Fibroblast of skin of right quadriceps (primary cell): ENCODE results near the gene MARCHF6.
A peak's percentile ranks its signal among the peaks of the same experiment; 100 is the strongest.
"Not testable (repeated sequence)": the region's sequence is repeated elsewhere in the genome, so short reads cannot be mapped to it uniquely, and the experiment has no call there.

ENCODE experiments used
- DNase-seq: peaks from one replicate; pipeline ENCODE4 v3.0.0-alpha.2; 2013

The MARCHF6 gene

GRCh38 chr5:10324518-10325370, 28.8 kb upstream of the MARCHF6 start:
- no peak for DNase-seq

DNA sequence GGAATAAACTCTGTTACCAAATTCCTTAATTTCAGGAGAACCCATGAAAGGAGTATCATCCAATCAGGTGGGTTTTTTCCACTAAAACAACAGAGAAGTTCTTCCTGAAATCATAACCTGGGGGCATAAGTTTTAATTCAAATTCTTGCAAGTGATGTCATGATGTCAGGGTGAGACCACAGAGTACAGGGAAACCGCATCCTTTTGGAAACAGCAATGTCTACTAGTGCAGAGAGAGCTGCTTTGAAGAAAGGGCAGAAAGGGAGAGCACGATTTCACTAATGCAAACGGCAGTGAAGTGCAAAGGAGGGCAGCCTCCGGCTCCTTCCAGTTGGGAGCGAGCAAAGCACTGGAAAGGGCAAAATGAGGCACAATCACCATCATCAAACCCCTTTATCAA, 25.2 kb upstream of the MARCHF6 start:
- peak; percentile 17 for DNase-seq

DNA sequence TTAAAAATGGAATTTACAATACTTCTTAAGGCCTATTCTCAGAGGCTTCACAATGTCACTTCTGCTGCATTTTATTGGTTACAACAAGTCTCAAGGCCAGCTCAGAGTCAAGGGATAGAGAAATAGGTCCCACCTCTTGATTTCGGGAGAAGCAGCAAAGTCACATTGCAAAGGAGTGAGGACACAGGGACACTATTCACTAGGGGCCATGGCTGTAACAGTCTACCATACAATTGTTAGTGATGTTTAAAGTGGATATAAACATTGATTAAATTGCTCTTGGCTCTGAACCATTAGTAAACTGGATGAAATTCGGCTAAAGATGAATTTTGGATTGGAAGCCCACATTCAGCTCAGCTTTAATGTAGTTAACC, 24.1 kb upstream of the MARCHF6 start:
- no peak for DNase-seq

DNA sequence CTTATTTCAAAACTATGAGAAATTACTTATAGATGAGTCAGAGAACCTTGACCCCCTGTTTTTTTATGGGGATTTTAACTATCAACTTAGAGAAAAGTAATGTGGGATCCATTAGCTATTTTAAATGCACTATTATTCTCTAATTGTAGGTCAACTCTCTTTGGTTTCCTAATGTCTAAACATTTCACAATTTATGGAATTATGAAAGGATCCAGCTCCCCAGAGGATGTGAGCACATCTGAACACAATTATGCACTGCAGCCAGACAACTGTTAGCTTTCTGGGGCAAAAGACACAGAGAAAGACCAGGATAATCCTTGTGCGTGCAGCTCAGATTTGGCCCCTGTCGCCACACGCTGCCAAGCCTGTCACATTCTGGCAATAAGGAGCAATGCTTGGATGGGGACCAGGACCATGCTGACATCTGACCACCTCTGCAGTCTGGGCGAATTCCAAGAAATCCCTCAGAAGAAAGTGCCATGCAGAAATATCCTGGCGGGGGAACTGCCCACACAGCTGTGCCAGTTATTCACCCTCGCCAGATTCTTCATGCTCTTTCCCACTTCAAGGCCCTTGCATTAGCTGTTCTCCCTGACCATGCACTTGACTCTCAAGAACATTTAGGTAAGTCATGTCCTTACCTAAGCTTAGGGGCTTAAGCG, 23.5 kb upstream of the MARCHF6 start:
- peak; percentile 94 for DNase-seq

GRCh38 chr5:10330511-10331230, 22.8 kb upstream of the MARCHF6 start:
- no peak for DNase-seq

- DNase-seq: peak; percentile 91
Observed at GRCh38 chr5:10331341-10331796, 22.1 kb upstream of the MARCHF6 start.

DNA sequence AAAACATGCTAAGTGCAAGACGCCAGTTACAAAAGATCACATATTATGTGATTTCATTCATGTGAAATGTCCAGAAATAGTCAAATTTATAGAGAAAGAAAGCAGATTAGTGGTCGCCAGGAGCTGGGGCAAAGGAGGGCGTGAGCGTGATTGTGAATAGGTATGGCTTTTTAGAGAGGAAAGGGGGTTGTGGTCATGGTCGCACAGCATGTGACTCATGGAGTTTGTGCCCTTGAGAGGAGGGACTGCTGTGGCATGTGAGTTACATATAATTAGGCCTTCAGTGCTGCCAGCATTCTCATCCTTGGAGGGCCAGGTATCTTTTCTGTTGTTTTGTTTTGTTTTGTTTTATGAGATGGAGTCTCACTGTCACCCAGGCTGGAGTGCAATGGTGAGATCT, 21.2 kb upstream of the MARCHF6 start:
- no peak for DNase-seq

GRCh38 chr5:10333154-10334006, 20.1 kb upstream of the MARCHF6 start:
- no peak for DNase-seq

GRCh38 chr5:10334831-10335230, 18.7 kb upstream of the MARCHF6 start:
- no peak for DNase-seq

DNA sequence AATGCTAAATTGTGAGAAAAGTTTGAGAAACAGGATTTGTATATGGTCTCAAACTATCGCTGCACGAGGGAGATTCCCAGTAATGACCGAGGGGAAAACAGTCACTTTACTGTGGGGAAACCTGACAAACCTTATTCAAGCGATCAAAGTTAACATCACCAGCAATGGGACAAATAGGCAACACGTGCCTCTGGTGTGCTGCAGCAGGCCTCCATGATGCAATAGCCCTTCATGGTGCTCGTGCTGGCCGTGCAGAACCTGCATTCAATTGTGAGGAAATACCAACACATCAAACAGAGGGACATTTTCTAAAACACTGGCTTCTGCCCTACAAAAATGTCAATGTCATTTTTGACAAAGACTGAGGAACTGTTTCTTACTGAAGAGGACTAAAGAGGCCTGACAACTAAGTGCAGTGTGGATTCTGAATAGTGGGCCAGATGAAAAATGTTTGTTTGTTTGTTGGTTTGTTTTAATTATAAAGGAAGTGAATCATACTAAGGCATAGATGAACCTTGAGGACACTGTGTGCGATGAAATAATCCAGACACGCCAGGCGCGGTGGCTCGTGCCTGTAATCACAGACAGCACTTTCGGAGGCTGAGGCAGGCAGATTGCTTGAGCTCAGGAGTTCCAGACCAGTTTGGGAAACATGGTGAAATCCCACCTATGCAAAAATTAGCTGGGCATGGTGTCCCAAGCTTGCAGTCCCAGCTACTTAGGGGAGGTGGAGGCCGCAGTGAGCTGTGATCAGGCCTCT, 17.6 kb upstream of the MARCHF6 start:
- no peak for DNase-seq

DNA sequence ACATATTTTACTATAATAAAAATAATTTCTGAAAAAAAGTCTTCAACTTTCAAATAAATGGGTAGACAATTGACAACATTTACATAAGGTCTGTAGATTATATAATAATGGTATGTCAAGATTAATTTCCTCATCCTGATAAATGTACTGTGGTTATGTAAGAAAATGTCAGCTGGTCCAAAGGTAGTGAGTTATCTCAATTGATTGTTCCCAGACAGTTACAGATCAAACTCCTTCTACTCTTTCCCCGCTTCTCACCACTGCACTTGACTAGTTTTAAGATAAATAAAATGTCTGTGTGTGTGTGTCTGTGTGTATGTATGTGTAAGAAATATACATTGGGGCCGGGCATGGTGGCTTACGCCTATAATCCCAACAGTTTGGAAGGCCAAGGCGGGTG, 16.4 kb upstream of the MARCHF6 start:
- no peak for DNase-seq

DNA sequence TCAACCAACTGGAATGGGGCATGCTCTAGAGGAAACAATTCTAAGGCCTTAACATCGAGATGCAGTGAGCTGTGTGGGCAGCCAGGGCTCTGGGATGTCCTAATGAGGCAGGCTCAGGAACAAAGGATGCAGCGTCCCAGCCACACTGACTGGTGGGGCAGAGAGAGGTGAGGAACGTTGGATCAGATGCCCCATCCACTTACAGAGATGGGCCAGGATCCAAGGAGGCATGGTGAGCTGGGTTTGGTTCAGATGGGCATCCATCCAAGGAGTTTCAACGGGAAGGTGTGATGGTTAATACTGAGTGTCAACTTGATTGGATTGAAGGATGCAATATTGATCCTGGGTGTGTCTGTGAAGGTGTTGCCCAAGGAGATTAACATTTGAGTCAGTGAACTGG, 15.5 kb upstream of the MARCHF6 start:
- DNase-seq: no peak

- no peak for DNase-seq
Observed at GRCh38 chr5:10338686-10339057, 14.8 kb upstream of the MARCHF6 start.

- DNase-seq: no peak
Observed at GRCh38 chr5:10339058-10339811, 14.3 kb upstream of the MARCHF6 start.

GRCh38 chr5:10339958-10340357, 13.5 kb upstream of the MARCHF6 start:
- no peak for DNase-seq

DNA sequence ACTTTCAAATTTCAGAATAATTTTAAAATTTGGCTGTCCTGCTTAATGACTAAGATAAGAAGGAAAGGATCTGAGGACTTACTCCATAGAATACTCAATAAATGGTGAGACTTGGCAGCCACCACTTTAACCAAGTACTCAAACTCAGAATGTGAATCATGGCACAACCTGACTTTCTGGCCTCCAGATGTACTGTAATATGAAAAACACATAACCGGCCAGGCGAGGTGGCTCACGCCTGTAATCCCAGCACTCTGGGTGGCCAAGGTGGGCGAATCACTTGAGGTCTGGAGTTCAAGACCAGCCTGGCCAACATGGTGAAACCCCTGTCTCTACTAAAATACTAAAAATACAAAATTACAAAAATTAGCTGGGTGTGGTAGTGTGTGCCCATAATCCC, 10.0 kb upstream of the MARCHF6 start:
- no peak for DNase-seq

DNA sequence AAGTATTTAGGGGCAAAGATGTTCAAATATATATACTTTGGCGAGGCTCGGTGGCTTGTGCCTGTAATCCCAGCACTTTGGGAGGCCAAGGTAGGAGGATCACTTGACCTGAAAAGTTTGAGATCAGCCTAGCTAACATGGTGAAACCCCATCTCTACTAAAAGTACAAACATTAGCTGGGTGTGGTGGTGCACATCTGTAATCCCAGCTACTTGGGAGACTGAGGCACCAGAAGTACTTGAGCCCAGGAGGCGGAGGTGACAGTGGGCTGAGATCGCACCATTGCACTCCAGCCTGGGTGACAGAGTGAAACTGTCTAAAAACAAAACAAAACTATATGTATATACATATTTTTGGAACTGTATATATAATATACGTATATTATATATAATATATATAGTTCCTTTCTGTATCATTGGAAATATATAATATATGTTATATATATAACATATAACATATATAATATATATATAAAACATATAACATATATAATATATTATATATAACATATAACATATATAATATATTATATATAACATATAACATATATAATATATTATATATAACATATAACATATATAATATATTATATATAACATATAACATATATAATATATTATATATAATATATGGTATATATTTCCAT, 8.9 kb upstream of the MARCHF6 start:
- DNase-seq: not testable (repeated sequence)

- no peak for DNase-seq
Observed at GRCh38 chr5:10348258-10348657, 5.2 kb upstream of the MARCHF6 start.

DNA sequence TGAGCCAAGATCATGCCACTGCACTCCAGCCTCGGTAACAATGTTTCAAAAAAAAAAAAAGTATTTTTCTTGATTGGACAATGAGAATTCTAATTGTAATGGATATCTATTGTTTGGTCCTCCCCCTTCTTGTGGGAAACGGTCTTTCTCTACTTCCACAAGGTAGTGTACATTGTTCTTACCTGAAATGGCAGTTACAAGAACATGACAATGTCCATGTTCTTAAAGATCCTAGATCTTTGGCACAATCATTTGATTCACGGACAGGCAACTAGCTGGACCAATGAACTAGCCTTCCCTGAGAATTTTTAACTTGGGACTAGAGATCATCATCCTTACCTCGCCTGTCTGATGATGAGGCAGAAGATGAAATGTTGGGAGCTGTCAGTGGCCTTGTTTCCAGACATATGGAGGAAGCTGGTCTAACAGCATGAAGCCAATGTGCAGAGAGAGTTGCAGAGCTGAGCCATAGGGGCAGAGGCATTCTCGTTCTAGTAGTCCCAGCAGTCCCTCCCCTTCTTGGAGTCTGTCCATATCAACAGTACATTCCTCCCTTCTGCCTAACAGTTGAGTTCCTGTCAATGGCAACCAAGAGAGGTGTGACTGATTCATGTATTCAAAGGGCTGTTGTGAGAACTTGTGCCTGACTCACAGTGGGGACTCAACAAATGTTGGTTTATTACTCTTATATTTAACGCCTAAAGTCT, 2.1 kb upstream of the MARCHF6 start:
- DNase-seq: peak; percentile 77

- no peak for DNase-seq
Observed at GRCh38 chr5:10351919-10352318, 1.6 kb upstream of the MARCHF6 start.
